HG02588 (cell line): Measurements from ENCODE around the gene CCDC15.

Experiments
- ATAC-seq: cut with Tn5 transposase; IDR thresholded peaks from one replicate; pipeline ENCODE4 v1.9.1; 2021; ENCODE audit warnings: mild to moderate bottlenecking, moderate library complexity; ENCODE audit not compliant: unreplicated experiment

CCDC15 gene

GRCh38 chr11:124953753-124954589 is at the start of gene CCDC15:
CCDC15 (plus strand) TSS chr11:124954202; CDS start chr11:124954733, 531 bp downstream.
- peak; percentile 99 for ATAC-seq

DNA sequence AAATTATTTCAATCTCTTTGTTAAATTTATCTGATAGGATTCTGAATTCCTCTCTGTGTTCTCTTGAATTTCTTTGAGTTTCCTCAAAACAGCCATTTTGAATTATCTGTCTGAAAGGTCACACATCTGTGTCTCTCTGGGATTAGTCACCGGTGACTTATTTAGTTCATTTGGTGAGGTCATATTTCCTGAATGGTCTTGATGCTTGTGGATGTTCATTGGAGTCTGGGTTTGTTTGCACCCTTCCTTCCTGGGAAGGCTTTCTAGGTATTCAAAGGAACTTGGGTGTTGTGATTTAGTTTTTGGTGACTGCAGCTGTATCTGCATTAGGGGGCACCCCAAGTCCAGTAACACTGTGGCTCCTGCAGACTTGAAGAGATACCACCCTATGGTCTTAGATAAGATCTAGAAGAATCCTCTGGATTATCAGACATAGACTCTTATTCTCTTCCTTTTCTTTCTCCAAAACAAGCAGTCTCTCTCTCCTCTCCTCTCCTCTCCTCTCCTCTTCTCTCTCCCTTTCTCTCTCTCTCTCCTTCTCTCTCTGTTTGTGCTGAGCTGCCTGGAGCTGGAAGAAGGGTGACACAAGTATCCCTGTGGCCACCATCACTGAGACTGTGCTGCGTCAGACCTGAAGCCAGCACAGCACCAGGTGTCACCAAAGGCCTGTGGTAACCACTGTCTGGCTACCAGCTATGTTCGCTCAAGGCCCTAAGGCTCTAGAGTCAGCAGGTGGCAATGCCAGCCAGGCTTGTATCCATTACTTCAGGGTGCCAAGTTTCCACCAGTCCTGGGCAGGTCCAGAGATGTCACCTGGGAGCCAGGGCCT is 38.2 kb upstream of the CCDC15 start:
- ATAC-seq = no peak

GRCh38 chr11:124916370-124916710 is 37.7 kb upstream of the CCDC15 start:
- ATAC-seq = no peak

- ATAC-seq = no peak
Observed at GRCh38 chr11:124917115-124917637, 36.8 kb upstream of the CCDC15 start.

DNA sequence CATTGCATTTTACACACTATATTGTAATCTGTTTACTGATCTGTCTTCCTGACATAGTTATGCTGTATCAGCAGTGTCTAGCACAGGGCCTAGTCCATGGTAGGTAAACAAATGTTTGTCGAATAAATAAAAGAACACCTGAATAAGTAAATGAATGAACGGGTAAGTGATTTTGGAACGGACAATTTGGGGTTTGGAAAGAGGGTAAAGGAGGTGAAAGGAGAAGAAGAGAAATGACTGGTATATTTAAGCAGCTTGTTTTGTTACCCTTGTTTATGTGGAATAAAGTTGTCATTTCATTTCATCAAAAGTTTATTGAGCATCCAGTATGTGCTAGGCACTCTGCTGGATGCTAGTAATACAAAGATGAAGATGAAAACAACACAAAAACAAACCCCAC is 35.1 kb upstream of the CCDC15 start, which contains the start of gene HEPN1:
TSS of gene HEPN1 (plus strand) at position 301 of the 400 bp plus-strand sequence.
- no peak for ATAC-seq

GRCh38 chr11:124919898-124920297 is 34.1 kb upstream of the CCDC15 start:
- no peak for ATAC-seq

DNA sequence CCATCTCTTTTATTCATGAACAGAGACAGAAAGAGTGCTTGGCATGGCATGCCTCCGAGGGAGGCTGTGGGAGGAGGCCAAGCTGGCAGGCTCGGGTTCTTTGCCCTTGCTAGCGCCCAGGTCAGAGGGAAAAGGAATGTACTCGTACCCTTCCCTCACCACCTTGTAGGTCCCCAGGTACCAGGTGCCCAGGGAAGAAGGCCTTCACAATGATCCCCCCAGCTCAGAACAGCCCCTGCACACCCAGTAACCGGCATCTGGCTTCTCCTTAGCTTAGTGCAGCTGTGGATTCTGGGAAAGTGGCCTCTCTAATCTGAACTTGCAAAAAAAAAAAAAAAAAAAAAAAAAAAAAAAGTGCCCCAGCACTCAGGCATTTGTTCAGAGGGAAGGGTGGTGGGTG is 33.6 kb upstream of the CCDC15 start:
- ATAC-seq = no peak

GRCh38 chr11:124920870-124921609 is 33.0 kb upstream of the CCDC15 start:
- peak; percentile 74 for ATAC-seq

DNA sequence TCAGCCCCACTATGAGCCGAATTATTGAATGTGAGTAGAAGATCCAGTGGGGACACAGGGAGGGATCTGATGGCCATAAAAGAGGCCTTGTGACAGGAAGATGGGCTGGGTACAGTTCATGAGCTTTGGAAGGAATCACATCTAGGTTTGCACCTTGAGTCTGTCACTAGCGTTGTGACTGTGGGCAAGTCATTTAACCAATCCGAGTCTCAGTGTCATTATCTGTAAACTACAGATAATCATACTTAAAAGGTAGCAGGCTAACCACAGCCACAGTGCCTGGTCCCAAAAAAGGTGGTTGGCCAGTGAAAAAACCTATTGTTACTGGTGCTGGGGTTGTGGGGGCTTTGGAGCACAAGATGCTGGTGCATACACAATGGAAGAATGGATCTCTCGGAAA is 31.2 kb upstream of the CCDC15 start:
- no peak for ATAC-seq

- ATAC-seq = no peak
Observed at GRCh38 chr11:124923296-124923695, 30.7 kb upstream of the CCDC15 start.

- no peak for ATAC-seq
Observed at GRCh38 chr11:124928942-124929665, 24.9 kb upstream of the CCDC15 start.

GRCh38 chr11:124930799-124931198 is 23.2 kb upstream of the CCDC15 start:
- no peak for ATAC-seq

DNA sequence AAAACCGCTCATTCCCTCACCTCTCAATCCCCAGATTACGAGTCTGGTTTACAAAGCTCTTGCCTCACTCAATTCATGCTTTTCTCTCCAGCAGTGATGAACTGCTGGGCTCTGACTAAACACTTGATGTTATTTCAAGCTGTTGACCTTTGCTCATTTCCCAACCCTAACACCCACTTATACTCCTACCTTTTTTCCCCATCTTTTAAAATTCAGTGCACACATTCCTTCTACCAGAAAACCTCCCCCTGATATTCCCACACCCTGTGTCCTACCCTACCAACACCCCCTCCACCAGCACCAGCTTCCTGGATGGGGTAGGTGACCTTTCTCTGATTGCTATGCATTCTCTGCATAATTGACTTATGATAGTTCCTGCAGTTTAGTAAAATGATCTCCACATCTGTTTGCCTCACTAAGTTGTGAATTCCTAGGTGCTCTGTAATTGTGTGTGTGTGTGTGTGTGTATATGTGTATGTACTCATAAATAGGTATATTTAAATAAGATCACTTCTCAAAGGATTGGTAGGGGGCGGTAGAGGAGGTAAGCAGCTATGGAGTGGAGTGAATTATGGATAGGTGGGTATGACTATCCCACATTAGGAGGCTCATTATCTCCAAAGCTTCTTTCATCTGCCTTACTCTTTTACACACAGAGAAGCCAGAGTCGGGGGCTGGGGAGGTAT is 19.0 kb upstream of the CCDC15 start:
- ATAC-seq = no peak

DNA sequence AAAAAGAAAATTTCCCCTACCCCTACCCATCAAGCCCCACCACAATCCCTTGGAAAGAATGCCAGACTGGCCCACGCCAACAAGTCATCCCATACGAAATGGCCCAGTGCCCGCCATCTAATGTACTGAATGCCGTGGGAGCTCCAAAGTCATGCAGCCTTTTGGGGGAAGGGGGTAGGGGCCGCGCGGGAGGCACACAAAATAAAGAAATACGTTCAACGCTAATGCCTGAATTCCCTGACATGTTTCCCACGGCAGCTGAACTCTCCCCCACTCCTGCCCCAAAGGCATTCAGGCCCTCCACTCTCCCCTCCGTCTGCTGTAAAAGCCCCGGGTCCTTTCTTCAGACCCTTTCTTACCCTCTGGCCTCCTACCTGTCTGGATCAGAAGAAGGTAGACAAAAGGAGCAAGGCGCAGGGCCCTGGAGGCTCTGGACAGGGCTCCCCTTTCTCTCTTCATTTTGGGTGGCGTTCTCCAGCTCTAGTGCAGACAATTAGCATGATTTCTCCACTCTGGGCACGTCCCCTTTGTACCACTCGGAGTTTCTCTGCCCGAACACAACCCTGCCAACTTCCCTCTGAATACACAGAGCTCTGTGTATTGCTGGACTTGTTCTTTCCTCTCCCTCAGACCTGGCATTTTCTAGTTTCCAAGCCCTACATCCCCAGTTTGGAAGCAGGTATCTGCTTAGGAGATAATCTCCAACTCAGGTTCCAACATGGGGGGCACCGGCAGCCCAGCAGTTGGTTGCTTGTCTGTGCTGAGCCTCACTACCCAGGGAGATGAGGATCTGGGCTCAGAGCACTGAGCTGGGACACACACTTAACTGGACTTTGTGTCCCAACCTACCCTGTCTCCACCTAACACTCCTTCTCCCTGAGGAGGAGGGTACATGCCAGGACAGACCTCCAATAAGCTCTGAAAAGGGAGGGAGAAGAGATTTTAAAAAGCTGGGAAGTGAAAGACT is 18.2 kb upstream of the CCDC15 start, which contains the start of gene HEPACAM:
TSS of gene HEPACAM (minus strand) at position 500 of the 967 bp plus-strand sequence. CDS start at position 459, 41 bp downstream.
- ATAC-seq = no peak

GRCh38 chr11:124937336-124937935 is 16.6 kb upstream of the CCDC15 start:
- no peak for ATAC-seq

DNA sequence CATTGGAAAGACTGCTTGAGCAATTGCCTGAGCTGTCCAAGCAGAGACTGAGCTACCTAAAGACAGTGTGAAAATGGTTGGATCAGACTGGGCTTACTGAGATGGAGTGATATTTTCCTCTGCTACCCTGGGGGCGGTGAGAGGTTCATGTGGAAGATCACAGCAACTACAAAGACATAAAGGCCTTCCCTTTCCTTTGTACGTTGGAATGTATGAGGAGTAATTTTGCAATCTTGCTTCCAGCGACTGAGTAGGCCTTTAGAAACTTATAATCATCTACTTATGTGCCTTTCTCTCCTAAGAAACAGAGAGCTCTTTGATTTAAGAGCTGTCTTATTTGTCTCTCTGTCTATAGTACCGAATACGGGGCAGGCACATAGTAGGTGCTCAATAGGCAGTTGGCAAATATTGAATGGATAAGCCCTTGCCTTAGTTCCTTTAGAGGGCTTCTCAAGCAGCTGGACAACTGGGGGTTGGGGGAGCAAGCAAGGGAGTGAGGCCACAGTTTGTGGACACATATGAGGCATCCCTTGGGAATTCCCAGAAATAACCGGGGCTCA is 15.7 kb upstream of the CCDC15 start:
- no peak for ATAC-seq

- ATAC-seq = no peak
Observed at GRCh38 chr11:124938970-124939369, 15.0 kb upstream of the CCDC15 start.

DNA sequence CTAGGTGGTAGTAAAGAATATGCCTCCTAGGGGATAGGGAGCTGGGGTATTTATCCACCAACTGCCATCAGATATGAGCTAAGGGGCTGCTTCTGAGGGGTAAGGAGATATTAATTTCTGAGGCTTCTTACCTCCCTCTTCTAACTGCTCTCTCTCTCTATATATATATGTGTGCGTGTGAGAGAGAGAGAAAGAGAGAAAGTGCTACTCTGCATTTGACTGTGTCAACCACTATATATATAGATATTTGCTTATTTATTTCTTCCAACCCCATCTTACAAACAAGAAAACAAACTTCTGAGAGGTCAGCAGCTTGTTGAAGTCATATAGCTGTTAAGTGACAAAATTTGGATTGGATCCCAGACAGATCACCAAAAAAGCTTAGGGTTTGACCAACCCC is 12.3 kb upstream of the CCDC15 start:
- no peak for ATAC-seq
